HG02623 (cell line): ENCODE data around the gene TMEM252.

Source experiments
- ATAC-seq: cut with Tn5 transposase; IDR thresholded peaks from one replicate; pipeline ENCODE4 v1.9.1; 2021; ENCODE audit warnings: moderate library complexity; ENCODE audit not compliant: unreplicated experiment

The TMEM252 gene

DNA sequence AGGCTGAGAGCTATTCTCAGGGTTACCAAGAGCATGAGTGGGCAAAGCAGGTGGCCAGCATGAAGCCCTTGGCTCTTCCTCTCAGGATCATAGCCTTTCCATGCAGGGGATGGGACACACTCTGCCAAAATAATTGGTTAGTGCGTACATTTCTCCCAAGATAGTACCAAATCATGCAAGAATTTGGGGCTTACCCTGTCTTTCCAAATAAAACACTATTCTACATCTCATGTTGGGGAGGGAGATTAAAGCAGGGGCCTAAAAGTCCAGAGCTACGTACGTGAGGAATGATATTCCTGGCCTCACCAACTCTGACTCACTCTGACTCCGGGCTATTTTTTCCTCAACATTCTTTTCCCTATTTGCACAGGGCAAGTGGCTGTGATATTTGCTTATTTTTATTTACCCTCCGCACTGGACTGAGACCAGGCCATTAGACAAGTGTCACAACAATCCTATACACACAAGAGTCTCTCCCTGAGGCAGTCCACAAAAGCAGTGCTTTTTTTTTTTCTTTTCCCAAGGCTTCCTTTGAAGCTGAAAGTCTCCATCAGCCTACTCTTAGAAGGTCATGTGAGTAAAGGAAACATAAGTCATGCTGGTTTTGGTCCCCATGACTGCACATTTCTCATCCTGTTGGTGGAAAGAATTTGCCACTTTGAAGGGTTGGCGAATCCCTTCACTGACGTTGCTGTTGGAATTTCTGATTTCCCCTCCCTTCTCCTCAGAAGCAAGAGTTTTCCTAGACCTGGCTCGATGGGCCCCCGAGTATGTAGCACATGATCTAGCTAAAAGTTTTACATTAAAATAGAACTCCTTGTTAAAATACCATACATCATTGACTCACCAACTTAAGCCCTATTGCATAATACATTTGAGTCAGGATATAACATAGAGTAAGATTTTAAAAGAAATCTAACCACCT, 40.0 kb downstream of the TMEM252 start:
- ATAC-seq: no peak

DNA sequence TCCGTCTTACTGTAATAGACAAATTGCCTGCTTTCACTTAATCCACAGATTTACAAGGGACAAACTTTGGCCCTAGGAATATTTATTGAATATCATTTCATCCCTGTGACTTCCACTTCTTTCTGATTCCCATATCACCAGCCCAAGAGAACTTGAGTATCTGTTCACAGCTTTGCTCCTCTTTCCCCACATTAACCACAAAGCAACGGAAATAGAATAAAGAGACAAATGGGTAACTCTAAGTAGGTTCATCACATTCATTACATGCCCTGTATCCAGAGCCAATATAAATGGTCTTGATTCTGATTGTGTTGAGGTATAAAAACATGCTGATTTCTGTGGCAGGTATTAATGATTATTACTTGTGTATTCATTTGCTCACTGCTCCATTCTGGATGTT, 41.9 kb downstream of the TMEM252 start:
- ATAC-seq: no peak

DNA sequence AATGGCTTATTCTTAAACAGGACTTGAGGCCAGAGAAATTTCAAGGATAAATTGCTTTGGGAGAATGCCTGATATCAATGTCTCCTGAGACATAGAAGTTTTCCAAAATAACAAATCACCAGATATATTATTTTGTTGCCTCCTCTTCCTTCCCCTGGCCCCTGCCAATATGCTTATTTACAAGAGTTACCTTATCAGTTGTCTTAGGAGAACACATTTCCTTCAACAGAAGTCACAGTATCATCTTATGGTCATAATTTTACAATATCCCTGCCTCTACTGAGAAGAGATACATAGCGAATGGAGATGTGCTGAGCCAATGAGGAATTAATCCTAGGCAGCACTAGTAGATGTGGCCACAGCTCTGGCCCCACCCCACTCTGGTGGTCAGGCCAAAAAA, 43.1 kb downstream of the TMEM252 start:
- ATAC-seq: no peak

DNA sequence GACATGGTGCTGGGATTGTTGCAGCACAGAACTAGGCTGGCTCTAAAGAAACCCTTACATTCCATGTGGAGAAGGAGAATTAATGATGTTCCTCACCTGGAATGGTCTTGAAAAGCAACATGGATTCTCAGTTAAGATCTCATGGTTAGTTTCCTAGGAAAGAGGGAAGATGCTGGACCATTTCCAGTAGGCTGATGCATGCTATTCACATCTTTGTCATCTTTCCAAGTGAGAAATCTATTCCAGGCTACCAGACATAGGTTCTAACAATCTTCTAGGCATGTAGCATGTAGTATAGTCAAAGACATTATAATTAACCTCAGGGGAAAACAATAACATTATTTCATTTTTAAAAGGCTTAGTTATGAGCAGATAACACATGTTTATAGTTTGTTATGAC, 44.3 kb downstream of the TMEM252 start:
- no peak for ATAC-seq

DNA sequence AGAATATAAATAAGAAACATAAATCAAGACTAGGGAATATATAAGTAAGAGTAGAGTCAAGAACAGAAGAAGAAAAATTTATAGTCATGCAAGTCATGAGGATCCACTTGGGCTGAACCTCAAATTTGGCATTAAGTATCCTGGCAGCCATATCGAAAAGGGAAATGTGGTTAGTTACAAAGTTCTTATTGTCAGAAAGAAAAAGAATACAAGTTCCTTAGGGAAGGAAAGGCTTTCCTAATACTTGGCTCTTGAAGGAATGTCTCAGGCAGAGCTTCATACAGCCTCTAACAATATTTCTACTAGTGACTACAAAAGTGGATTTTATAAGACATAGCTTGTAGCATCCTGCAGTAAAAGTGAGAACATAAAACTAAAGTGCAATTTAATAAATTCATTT, 45.4 kb downstream of the TMEM252 start:
- ATAC-seq: no peak

DNA sequence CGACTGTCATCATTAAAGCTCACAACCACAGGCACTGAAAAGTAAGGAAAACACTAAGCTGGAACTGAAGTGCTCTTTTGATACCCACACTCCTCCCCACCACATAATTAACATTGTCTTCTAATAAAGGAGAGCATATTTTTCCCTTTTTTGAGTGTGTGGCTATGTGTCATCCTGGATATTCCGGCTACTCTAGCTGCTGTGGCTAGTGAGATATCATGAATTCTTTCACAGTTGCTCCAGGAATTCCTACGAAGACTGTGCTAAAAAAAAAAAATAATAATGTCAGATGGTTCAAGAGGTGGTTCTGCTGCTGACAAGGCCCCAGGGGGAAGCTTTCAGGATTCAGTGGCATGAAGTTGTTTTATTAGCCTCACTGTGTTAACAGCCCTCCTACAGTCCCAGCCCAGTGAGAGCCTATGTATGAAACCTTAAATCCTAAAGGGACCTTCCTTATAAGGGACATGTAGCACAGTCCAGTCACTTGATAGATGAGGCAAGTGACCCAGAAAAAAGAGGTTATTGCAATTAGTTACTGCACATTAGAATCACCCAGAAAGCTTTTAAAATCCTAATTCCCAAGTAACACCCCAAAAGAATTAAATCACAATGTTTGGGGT, 46.6 kb downstream of the TMEM252 start:
- no peak for ATAC-seq

DNA sequence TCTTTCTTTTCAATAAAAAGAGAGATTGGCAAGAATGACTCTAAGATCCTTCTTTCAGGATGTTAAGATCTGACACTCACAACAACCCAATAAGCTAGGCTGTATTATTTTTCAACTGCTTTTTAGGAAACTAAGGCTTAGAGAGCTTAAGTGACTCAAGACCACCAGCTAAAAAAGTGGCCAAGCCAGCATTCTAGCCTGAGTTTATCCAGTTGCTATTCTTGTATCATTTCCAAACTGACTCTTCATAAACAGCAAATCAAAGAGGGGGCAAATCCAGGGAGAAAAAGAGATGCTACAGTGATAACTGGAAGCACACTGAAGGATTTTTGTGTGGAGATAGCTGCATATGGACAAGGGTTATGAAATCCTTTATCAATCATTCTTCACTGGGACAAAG, 47.1 kb downstream of the TMEM252 start:
- ATAC-seq: no peak

DNA sequence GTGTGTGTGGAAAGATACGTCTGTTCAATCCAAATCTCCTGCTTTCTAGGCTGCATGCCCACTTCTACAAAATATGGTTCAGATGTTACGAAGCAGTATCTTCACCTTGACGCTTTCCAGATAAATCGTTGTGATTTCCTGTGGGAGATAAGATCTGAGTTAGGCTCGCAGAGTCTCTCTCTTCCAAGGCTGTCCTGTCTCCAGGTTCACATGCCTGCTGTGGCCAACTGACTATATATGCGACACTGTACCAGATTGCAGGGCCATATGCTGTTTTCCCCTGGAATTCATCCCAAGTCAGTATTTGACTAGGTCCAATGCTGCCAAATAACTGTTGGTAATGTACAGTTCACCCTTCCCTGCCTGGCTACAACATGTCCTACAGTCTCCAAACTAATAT, 47.9 kb downstream of the TMEM252 start:
- ATAC-seq: no peak

DNA sequence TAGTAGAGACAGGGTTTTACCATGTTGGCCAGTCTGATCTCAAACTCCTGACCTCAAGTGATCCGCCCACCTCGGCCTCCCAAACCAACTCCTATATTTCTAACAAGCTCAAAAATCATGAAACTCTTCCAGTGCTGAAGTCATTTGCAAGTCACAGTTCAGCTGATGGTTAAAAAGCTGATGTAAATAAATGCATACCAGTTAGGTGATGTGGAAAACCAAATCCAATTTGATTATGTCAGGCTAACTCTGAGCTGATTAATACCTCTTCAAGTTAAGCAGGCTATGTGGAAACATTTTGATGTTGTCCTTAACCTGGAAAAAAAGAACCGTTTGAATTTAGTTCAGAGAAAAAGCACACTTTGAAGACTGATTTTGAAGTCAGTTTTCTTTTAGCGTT, 51.0 kb downstream of the TMEM252 start:
- no peak for ATAC-seq

DNA sequence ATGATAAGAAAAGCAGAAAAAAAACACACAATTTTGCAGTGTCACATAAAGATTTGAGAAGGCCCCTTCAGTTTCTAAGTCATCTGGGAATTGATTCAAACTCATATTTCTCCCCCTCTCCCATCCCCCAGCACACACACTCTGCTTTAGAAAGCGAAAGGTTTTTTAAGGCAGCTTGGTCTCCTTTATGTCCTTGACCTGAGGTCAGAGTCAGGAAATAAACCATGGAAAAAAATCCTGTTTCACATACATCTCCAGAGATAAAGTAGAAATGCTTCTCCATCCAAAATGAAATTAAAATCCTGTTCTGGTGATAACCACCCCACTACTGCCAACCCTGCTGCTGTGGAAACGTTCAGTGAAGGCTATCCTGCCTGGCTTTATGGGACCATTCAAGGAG, 52.6 kb downstream of the TMEM252 start:
- ATAC-seq: no peak
